Measurements from ENCODE around the gene USP2.

USP2 gene

DNA sequence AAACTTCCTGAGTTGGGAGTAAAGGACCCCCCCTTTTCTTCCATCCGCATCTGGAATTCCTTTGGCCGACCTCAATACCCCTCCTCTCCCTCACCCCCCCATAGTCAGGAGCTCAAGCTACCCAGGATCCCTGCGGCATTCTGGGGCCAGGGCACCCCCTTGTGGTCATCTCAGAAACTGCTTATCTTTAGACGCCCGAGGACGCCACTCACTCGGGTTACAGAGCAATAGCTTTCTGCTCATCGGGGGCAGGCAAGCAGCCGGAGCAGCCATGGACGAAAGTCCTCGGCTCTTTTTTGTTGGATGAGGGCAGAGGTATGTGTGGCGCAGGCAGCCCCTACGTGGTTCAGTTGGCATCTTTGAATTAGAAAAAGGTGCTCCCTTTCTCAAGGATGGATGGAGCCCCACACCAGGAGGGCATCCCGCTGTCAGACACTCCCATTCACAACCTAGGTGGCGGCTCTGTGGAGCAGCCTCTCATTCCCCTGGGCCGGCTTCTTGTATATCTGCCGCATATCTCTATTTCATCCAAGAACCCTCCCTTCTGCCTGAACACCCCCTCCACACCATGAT lies 43.1 kb downstream of the USP2 start:
- DNase-seq (ENCODE audit: extremely low read depth, insufficient read length) = no peak
- TF ChIP-seq, protein P1, sequence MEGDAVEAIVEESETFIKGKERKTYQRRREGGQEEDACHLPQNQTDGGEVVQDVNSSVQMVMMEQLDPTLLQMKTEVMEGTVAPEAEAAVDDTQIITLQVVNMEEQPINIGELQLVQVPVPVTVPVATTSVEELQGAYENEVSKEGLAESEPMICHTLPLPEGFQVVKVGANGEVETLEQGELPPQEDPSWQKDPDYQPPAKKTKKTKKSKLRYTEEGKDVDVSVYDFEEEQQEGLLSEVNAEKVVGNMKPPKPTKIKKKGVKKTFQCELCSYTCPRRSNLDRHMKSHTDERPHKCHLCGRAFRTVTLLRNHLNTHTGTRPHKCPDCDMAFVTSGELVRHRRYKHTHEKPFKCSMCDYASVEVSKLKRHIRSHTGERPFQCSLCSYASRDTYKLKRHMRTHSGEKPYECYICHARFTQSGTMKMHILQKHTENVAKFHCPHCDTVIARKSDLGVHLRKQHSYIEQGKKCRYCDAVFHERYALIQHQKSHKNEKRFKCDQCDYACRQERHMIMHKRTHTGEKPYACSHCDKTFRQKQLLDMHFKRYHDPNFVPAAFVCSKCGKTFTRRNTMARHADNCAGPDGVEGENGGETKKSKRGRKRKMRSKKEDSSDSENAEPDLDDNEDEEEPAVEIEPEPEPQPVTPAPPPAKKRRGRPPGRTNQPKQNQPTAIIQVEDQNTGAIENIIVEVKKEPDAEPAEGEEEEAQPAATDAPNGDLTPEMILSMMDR (IDR thresholded peaks at IDR 0.05; ENCODE audit: insufficient read depth, low read length, poor library complexity, severe bottlenecking) = peak; percentile 85

DNA sequence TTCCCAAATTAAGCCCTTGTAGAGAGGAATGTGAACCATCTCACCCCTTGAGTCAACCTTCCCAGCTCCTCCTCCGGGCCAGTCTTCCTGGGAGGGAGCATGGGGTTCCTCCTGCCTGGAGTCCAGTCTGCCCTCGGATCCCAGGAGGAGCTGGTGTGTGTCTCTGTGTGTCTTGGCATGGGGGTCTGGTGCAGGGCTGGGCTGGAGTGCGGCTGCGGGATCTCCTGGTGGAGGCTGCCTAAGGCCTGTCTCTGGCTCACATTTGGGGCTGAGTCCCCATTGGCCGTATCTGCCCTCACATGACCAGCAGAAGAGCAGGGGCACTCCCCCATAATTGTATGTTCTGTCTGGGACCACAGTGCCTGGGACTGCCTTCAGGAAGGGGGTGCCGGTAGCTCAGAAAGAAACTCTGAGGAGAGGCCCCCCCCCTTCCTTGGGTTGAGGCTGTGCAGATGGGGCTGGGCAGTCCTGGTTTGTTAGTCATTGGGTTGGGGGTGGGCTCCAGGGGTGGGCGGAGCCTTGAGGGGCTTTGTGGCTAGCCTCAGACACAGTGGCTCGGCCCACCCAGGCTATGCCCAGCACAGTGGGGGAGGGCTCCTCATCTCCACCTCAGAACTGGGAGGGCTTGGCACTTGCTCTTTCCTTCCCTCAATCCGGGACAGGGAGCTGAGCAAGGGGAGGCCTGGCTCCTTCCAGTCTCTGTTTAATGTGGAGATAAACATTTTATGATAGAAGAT lies 43.7 kb downstream of the USP2 start:
- DNase-seq (ENCODE audit: extremely low read depth, insufficient read length) = no peak
- Histone ChIP-seq H3K36me3 (ENCODE audit: control insufficient read depth, insufficient read depth, low read length) (peaks cover 5% of the 10 kb centered on the region; the same call in 1 of the 2 replicates), H3K27me3 (replicated peaks; ENCODE audit: control insufficient read depth, insufficient read depth, low read length) (no peaks in the 10 kb centered on the region; the same call in 1 of the 2 replicates), H3K4me3 (replicated peaks; ENCODE audit: low read depth, low read length) (no peak overlapping the region)
- TF ChIP-seq, protein P1 (IDR thresholded peaks at IDR 0.05; ENCODE audit: insufficient read depth, low read length, poor library complexity, severe bottlenecking) = no peak

More for the DNA sequence above, 43.1 kb downstream of the USP2 start:
- Histone ChIP-seq H3K36me3 (ENCODE audit: control insufficient read depth, insufficient read depth, low read length) (peaks cover 5% of the 10 kb centered on the region; the same call in 1 of the 2 replicates), H3K4me3 (replicated peaks; ENCODE audit: low read depth, low read length) (no peak overlapping the region), H3K27me3 (replicated peaks; ENCODE audit: control insufficient read depth, insufficient read depth, low read length) (no peaks in the 10 kb centered on the region; the same call in 1 of the 2 replicates)

DNA sequence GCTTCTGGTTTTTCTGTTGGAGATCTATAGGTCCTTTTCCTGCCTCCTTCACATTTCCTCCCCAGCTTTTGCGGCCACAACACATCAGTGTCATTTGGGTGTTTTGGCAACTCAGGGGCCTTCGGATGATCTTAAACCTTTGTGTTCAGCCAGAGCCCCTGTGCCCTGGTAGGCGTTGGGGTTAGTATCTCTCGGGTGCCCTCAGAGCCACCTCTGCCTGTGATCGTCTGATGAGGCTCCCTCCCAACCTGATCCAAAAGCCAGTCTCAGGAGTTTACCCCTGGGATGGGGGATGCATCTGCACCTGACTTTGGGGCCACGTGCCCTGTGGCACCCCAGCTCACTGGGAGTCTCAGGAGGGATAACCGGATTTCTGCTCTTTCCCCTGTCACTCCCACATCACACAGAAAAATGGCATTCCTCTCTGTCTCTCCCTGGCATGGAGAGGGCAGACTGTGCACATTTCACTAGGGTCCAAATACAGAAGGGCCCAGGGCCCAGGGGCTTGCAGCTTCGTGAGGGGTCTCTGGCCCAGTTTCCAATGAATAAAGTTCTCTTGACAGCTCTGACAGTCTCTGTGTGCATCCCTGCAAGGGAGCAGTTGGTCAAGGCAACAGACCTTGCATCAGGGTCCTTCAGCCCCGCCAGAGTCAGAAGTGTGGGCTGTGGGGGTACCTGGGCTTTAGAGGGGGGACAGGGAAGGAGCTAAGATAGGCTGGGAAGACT lies 44.6 kb downstream of the USP2 start:
- Histone ChIP-seq H3K4me3 (replicated peaks; ENCODE audit: low read depth, low read length) (no peak overlapping the region), H3K27me3 (replicated peaks; ENCODE audit: control insufficient read depth, insufficient read depth, low read length) (no peaks in the 10 kb centered on the region; the same call in 1 of the 2 replicates), H3K36me3 (ENCODE audit: control insufficient read depth, insufficient read depth, low read length) (peaks cover 5% of the 10 kb centered on the region; the same call in 1 of the 2 replicates)
- TF ChIP-seq, protein P1 (IDR thresholded peaks at IDR 0.05; ENCODE audit: insufficient read depth, low read length, poor library complexity, severe bottlenecking) = no peak
- no peak for DNase-seq (ENCODE audit: extremely low read depth, insufficient read length)

DNA sequence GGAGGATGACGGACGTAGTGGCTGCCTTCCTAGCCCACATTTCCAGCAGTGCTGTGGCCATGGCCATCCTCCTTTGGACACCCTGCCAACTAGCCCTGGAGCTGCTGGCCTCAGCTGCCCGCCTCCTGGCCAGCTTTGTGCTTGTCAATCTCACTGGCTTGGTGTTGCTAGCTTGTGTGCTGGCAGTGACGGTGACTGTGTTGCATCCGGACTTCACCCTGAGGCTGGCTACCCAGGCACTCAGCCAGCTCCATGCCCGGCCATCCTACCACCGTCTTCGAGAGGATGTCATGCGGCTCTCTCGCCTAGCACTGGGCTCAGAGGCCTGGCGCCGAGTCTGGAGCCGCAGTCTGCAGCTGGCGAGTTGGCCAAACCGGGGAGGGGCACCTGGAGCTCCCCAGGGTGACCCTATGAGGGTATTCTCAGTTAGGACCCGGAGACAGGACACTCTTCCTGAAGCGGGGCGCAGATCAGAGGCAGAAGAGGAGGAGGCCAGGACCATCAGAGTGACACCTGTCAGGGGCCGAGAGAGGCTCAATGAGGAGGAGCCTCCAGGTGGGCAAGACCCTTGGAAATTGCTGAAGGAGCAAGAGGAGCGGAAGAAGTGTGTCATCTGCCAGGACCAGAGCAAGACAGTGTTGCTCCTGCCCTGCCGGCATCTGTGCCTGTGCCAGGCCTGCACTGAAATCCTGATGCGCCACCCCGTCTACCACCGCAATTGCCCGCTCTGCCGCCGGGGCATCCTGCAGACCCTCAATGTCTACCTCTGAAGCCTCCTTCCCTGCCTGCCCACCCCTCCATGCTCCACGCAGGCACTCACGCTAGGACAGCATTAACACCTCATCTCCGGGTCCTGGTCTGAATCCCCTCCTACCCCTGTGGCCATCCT lies 45.6 kb downstream of the USP2 start:
- H3K27me3 ChIP-seq (replicated peaks; ENCODE audit: control insufficient read depth, insufficient read depth, low read length) = no peaks in the 10 kb centered on the region; the same call in 1 of the 2 replicates
- TF ChIP-seq, protein P1 (IDR thresholded peaks at IDR 0.05; ENCODE audit: insufficient read depth, low read length, poor library complexity, severe bottlenecking) = no peak
- peaks cover 5% of the 10 kb centered on the region; the same call in 1 of the 2 replicates for H3K36me3 ChIP-seq (ENCODE audit: control insufficient read depth, insufficient read depth, low read length)
- DNase-seq (ENCODE audit: extremely low read depth, insufficient read length) = no peak
- peak overlapping the region; percentile 75 for H3K4me3 ChIP-seq (replicated peaks; ENCODE audit: low read depth, low read length)

DNA sequence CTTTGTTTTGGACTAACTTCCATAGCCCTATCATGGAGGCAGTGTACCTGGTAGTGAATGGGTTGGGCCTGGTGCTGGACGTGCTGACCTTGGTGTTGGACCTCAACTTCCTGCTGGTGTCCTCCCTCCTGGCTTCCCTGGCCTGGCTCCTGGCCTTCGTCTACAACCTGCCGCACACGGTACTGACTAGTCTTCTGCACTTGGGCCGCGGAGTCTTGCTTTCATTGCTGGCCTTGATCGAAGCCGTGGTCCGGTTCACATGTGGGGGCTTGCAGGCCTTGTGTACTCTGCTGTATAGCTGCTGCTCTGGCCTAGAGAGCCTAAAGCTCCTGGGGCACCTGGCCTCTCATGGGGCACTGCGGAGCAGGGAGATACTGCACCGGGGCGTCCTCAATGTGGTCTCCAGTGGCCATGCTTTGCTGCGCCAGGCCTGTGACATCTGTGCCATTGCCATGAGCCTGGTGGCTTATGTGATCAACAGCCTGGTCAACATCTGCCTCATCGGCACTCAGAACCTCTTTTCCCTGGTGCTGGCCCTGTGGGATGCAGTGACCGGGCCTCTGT lies 46.3 kb downstream of the USP2 start:
- H3K27me3 ChIP-seq (replicated peaks; ENCODE audit: control insufficient read depth, insufficient read depth, low read length) = no peaks in the 10 kb centered on the region
- TF ChIP-seq, protein P1 (IDR thresholded peaks at IDR 0.05; ENCODE audit: insufficient read depth, low read length, poor library complexity, severe bottlenecking) = no peak
- no peak for DNase-seq (ENCODE audit: extremely low read depth, insufficient read length)
- H3K4me3 ChIP-seq (replicated peaks; ENCODE audit: low read depth, low read length) = peak overlapping the region; percentile 75
- peaks cover 5% of the 10 kb centered on the region; the same call in 1 of the 2 replicates for H3K36me3 ChIP-seq (ENCODE audit: control insufficient read depth, insufficient read depth, low read length)

All from GM06990 (cell line).